Measurements from ENCODE around the gene CATSPER3.
A peak's percentile ranks its signal among the peaks of the same experiment; 100 is the strongest.
"Not testable (repeated sequence)": the region's sequence is repeated elsewhere in the genome, so short reads cannot be mapped to it uniquely, and the experiment has no call there.

Gene CATSPER3

GRCh38 chr5:134975843-134976242, 8.1 kb downstream of the CATSPER3 start:
- DNase-seq = no peak

- no peak for DNase-seq
These were observed 9.1 kb downstream of the CATSPER3 start for GRCh38 chr5:134976841-134977240.

- DNase-seq = no peak
These were observed 11.7 kb downstream of the CATSPER3 start for GRCh38 chr5:134979416-134979815.

DNA sequence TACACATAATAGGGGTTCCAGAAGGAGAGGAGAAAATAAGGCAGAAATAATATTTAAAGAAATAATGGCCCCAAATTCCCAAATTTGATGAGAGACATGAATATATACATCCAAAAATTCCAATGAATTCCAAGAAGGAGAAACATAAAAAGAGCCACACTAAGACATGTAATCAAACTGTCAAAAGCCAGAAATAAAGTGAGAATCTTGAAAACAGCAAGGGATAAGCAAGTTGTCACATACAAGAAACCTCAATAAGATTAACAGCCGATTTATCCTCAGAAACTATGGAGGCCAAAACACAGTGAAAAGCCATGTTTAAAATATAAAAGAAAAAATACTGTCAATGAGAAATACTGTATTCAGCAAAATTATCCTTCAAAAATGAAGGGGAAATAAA, 14.5 kb downstream of the CATSPER3 start:
- DNase-seq = no peak

DNA sequence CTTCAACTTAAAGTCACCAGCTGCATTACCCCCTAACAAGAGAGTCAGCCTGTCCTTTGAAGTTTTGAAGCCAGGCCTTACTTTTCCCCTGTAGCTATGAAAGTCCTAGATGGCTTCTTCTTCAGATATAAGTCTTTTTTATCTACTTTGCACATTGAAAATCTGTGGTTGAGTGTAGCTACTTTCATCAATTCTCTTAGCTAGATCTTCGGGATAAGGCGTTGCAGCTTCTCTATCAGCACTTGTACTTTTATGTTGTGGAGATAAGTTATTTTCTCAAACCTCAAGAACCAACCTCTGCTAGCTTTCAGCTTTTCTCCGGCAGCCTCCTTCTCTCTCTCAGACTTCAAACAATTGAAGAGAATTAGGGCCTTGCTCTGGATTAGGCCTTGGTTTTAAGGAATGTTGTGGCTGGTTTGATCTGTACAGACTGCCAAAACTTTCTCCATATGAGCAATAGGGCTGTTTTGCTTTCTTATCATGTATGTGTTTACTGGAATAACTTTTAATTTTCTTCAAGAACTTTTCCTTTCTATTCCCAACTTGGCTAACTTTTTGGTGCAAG, 21.6 kb downstream of the CATSPER3 start:
- DNase-seq = no peak

DNA sequence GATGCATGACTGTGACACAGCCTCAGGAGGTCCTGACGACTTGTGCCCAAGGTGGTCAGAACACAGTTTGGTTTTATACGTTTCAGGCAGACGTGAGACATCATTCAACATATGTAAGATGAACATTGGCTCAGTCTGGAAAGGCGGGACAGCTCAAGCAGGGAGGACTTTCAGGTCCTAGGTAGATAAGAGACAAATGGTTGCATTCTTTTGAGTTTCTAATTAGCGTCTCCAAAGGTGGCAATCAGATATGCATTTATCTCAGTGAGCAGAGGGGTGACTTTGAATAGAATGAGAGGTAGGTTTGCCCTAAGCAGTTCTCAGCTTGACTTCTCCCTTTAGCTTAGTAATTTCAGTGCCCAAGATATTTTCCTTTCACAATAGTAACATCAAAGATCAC, 22.5 kb downstream of the CATSPER3 start:
- DNase-seq = not testable (repeated sequence)

- no peak for DNase-seq
These were observed 24.4 kb downstream of the CATSPER3 start for GRCh38 chr5:134992148-134992547.

DNA sequence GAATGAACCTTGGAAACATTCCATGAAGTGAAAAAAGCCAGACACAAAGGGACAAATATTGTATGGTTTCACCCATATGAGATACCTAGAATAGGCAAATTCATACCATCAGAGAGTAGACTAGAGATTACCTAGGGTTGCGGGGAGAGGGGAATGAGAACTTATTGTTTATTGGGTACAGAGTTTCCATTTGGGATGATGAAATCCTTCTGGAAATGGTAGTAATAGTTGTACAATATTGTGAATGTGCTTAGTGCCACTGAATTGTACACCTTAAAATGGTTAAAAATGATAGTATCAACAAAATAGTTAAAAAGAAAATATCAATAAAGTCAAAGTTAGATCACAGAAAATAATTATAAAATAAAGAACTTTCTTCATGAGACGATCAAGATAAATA, 25.5 kb downstream of the CATSPER3 start:
- no peak for DNase-seq

- no peak for DNase-seq
These were observed 27.0 kb downstream of the CATSPER3 start for GRCh38 chr5:134994560-134995156.

GRCh38 chr5:134995850-134996402, 28.2 kb downstream of the CATSPER3 start:
- DNase-seq = no peak

DNA sequence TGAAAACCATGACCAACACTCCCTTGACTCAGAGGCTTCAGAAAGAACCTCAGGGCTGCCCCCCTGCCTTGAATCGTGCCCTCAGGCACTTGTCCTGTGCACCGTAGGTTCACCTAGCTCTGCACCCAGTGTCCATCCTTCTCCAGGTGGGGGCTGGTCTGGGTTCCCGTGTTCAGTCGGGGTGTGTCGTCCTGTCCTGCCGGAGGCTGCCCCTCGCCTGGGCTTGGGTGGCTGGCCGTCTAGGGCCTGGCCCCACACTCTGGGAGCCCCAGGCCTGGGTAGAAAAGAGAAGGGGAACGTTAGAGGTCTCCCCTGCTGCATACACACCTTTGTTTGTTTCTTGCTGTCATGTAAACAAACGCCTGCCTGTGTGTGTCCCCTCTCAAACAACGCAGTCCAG, 29.3 kb downstream of the CATSPER3 start:
- DNase-seq = no peak

GRCh38 chr5:134998068-134998467, 30.4 kb downstream of the CATSPER3 start:
- not testable (repeated sequence) for DNase-seq

- no peak for DNase-seq
These were observed 36.7 kb downstream of the CATSPER3 start for GRCh38 chr5:135004376-135004775.

DNA sequence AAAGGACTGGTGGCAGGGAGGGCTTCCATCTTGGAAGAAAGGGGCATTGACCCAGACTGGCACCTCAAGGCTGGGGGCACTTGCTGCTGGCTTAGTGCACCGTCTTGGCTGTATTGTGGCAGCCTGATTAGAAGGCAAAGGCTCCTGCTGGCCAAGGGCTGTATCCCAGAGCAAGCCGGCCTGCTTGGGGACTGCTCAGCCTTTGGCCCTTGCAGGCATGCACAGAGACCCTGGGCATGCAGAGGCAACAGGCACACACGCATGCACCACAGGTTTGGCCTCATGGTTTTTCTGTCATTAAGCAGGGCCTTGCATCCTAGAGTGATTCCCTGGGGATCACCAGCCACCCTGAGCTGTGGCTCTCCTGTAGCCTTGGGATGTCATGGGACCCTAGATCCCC, 37.4 kb downstream of the CATSPER3 start:
- DNase-seq = no peak

DNA sequence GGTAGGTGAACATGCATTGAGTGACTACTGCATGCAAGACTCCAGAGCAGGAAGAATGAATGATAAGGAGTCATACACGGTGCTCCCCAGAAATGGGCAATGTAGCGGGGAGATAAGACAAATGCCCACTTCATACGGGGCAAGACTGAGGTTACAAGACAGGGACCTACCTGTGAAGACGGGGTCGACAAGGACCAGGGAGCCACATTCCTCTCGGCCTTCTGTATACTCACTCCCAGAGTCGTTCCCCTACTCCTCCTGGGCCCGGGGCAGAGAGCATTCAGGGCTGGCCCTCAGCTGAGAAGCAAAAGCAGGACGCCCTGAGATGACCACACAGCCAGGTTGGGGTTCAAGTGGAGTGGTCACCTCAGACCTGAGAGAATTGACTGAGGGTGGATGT, 39.6 kb downstream of the CATSPER3 start:
- DNase-seq = no peak

GRCh38 chr5:135007749-135008363, 40.1 kb downstream of the CATSPER3 start:
- DNase-seq = no peak

GRCh38 chr5:135008556-135008955, 40.8 kb downstream of the CATSPER3 start:
- no peak for DNase-seq

DNA sequence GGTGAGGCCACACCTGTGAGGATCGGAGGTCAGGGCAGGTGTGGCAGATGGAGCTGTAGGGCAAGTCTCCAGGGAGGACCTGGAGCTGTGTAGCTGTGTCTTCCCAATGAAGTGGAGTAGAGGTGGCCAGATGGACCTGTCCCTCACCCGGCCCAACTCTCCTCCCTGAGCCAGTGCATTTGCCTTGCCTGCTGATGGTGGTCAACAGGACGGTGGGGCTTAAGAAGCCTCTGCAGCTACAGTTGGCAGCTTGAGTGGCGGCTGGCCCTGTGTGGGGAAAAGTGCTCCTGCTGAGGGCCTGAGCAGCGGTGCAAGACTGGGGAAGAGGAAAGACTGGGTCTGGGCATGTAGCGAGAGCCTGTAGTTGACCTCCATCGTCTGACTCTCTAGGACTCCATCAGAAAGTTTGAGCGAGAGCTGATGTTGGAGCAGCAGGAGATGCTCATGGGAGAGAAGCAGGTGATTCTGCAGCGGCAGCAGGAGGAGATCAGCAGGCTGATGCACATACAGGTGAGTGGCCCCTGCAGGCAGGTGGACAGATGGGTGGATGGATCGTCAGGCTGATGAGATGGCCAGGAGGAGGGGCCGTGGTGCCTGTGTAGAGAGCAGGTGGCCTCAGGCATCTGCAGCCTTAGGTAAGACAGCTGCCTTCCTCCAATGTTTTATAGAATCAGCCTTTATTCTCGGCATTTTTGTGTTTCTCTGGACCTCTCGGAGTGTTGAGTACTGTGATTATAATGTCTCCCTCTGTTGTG, 41.5 kb downstream of the CATSPER3 start:
- no peak for DNase-seq

DNA sequence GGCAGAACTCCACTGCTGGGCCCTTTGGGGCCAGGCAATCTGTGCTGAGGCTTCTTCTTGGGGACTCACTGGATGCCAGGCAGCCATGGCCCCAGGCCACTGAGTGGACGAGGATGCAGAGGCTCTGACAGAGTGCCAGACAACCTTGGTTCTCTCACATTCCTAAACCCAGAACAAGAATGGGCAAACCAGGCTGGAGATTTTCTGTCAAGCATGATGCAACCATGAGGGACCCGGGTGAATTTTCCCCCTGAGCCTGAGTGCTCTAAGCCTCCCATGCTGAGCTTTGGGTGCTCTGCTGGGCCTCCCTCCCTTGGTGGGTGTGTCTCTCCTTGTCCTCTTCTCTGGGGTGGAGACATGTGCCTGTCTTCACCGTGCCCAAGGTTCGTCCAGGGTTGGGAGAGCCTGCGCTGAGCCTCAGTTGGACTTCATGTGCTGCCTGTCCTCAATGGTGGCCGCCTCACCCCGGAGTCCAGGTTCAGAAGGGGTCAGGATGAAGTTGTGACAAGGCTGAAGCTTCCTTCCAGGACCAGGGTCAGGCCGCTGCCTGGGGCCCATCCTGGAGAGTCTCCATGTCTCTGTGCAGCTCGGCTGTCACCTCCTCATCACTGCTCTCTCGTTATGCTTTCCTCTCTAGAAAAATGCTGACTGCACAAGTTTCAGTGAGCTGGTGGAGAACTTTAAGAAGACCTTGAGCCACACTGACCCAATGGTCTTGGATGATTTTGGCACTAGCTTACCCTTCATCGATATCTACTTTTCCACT, 42.2 kb downstream of the CATSPER3 start:
- no peak for DNase-seq

DNA sequence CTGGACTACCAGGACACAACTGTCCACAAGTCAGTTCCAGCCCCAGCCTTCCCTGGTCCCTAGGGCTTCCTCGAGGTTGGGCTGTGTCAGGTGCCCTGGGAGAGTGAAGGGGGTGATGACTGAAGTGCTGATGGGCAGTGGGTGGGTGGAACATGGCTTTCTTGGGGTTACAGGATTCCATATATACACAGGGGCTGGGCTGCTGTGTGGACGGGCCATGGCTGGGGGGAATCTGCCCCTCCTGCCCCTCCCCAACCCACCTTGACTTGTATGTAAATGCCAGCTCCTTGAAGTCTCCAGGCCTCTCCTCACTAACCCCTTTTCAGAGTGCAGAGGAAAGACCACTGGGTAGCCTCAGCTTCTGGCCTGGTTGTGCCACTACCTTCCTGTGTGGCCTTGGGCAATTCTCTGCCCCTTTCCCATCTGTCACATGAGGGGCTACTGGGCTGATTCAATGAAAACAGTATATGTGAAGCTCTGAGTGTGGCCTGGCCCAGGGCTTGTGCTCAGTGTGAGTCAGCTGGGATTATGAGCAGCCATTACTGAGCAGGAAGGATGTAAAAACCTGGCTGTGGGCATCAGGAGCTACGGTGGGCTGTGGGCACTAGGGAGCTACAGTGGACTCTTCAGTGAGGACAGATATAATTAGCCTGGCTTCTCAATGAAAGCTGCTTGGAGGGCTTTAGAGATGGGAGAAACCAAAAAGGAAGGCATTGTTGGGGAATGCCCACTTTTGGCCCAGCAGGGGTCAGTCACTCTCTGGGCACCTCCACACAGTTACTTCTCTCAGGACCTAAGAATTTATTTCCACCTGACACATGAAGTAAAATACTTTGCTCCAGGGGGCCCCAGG, 43.0 kb downstream of the CATSPER3 start:
- peak; percentile 5 for DNase-seq

DNA sequence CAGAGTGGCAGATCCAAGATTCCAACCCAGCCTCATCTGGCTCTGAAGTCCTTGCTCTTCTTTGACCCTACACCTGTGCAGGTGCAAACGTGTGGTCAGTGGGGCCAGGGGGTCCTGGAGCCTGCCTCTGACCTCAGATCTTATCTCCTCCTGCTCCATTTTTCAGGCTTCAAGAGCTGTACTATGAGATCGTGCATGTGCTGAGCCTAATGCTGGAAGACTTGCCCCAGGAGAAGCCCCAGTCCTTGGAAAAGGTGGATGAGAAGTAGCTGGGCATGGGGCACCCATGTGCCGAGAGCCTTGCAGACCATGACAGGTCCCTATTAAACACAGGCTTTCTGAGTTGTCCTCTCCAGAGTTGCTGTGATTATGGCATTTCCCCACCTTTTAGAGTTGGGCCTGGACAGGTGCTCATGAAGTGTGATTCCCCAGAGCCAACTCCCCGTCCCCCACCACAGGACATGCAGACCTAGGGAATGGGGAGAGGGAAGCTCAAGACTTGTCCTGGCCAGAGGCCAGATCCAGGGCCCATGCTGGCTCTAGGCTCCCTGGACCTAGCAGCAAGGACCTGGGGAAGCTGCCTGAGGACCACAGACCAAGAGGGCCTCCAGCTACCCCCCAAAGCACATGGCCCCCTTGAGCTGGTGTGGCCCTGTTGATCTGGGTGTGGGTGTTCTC, 43.8 kb downstream of the CATSPER3 start:
- no peak for DNase-seq

Measured in HCEC 1CT (cell line).